ENCODE measurements around the gene SPPL2B. TPM values are rescaled to one million over a fixed set of nuclear protein-coding genes. Genes with fewer than 3 reads are reported as not detected.

Gene SPPL2B
- total RNA-seq, 1 experiment from 2014 or later, result 76.0 TPM

DNA sequence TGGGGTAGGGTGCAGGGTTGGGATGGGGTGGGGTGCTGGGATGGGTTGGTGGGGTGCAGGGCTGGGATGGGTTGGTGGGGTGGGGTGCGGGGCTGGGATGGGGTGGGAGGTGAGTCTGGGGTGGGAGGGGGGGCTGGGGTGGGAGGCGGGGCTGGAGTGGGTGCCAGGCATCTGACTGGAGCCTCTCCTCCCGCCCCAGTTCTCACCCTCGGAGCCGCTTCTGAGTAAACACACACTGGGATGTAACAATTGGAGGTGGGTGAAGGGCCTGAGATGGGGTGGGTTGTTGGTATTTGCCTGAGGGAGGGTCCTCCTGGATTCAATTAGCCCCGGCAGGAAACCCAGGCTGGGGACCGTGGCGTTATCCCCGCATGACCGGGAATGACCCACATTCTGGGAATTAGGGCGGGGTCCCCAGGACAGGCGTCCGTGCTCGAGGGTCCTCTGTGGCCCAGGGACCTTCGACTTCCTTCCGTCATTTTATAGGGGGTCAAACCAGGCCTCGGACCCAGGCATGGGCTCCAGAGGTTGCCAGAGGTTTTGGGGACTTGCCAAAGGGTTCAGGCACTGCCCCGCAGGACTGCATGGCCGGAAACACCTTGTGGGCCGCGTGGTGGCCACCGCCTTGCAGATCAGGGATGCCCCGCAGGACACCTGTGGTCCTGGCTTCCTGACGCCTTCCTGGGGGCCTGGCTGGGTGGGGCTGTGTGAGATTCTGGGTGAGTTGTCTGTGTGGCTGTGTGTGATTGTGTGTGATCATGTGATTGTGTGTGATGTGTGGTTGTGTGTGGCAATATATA, 33.0 kb downstream of the SPPL2B start:
- no peak overlapping the region for H3K4me3 ChIP-seq (ENCODE audit: low read depth in 2 of 2, low read length in 2 of 2)
- H3K9me3 ChIP-seq (ENCODE audit: control insufficient read depth, insufficient read depth, low read depth, low read length), result no peaks in the 10 kb centered on the region
- H3K27ac ChIP-seq (ENCODE audit: low read length), result no peak overlapping the region
- BruUV-seq (replicated peaks), result no TSS peak
- ATAC-seq (no peak), DNase-seq (ENCODE audit: low read depth, low spot score) (no peak)
- POLR2A ChIA-PET, result interaction anchor here (0.6 kb wide), 1 partner anchor 54 kb away, joined by 11 read pairs; no protein-coding TSS in a partner anchor
- no peaks in the 10 kb centered on the region; the same call in 1 of the 2 replicates for H3K4me1 ChIP-seq (ENCODE audit: control insufficient read depth, insufficient read depth, low read length)
- in situ Hi-C loops (cut with HindIII; ENCODE audit: low pct_unique_long_range_greater_than_20kb, low sequenced_read_pairs), result no loop called here
- CTCF ChIA-PET, result no interaction called here
- H3K27me3 ChIP-seq (ENCODE audit: control insufficient read depth, insufficient read depth, low read length), result no peaks in the 10 kb centered on the region; the same call in 1 of the 2 replicates
- no peaks in the 10 kb centered on the region for H3K36me3 ChIP-seq (ENCODE audit: control insufficient read depth, insufficient read depth, low read length)
- intact Hi-C loops (cut with micrococcal nuclease; ENCODE audit: unreplicated experiment), result no loop called here
- TF ChIP-seq, protein P1, sequence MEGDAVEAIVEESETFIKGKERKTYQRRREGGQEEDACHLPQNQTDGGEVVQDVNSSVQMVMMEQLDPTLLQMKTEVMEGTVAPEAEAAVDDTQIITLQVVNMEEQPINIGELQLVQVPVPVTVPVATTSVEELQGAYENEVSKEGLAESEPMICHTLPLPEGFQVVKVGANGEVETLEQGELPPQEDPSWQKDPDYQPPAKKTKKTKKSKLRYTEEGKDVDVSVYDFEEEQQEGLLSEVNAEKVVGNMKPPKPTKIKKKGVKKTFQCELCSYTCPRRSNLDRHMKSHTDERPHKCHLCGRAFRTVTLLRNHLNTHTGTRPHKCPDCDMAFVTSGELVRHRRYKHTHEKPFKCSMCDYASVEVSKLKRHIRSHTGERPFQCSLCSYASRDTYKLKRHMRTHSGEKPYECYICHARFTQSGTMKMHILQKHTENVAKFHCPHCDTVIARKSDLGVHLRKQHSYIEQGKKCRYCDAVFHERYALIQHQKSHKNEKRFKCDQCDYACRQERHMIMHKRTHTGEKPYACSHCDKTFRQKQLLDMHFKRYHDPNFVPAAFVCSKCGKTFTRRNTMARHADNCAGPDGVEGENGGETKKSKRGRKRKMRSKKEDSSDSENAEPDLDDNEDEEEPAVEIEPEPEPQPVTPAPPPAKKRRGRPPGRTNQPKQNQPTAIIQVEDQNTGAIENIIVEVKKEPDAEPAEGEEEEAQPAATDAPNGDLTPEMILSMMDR (IDR thresholded peaks at IDR 0.05), result no peak
- no peak for TF ChIP-seq TCF7L2 (IDR thresholded peaks at IDR 0.05; ENCODE audit: low read depth, low read length)
- no peak for TF ChIP-seq POLR2AphosphoS5 (IDR thresholded peaks at IDR 0.05; ENCODE audit: low read depth, low read length)
- TF ChIP-seq, protein P2, sequence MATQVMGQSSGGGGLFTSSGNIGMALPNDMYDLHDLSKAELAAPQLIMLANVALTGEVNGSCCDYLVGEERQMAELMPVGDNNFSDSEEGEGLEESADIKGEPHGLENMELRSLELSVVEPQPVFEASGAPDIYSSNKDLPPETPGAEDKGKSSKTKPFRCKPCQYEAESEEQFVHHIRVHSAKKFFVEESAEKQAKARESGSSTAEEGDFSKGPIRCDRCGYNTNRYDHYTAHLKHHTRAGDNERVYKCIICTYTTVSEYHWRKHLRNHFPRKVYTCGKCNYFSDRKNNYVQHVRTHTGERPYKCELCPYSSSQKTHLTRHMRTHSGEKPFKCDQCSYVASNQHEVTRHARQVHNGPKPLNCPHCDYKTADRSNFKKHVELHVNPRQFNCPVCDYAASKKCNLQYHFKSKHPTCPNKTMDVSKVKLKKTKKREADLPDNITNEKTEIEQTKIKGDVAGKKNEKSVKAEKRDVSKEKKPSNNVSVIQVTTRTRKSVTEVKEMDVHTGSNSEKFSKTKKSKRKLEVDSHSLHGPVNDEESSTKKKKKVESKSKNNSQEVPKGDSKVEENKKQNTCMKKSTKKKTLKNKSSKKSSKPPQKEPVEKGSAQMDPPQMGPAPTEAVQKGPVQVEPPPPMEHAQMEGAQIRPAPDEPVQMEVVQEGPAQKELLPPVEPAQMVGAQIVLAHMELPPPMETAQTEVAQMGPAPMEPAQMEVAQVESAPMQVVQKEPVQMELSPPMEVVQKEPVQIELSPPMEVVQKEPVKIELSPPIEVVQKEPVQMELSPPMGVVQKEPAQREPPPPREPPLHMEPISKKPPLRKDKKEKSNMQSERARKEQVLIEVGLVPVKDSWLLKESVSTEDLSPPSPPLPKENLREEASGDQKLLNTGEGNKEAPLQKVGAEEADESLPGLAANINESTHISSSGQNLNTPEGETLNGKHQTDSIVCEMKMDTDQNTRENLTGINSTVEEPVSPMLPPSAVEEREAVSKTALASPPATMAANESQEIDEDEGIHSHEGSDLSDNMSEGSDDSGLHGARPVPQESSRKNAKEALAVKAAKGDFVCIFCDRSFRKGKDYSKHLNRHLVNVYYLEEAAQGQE (IDR thresholded peaks at IDR 0.05; ENCODE audit: insufficient read depth in 1 of 2, low read depth in 2 of 2, low read length in 1 of 2), result no peak
- no peak for TF ChIP-seq SIN3A (IDR thresholded peaks at IDR 0.05; ENCODE audit: borderline replicate concordance, insufficient read depth, low read depth, low read length)

DNA sequence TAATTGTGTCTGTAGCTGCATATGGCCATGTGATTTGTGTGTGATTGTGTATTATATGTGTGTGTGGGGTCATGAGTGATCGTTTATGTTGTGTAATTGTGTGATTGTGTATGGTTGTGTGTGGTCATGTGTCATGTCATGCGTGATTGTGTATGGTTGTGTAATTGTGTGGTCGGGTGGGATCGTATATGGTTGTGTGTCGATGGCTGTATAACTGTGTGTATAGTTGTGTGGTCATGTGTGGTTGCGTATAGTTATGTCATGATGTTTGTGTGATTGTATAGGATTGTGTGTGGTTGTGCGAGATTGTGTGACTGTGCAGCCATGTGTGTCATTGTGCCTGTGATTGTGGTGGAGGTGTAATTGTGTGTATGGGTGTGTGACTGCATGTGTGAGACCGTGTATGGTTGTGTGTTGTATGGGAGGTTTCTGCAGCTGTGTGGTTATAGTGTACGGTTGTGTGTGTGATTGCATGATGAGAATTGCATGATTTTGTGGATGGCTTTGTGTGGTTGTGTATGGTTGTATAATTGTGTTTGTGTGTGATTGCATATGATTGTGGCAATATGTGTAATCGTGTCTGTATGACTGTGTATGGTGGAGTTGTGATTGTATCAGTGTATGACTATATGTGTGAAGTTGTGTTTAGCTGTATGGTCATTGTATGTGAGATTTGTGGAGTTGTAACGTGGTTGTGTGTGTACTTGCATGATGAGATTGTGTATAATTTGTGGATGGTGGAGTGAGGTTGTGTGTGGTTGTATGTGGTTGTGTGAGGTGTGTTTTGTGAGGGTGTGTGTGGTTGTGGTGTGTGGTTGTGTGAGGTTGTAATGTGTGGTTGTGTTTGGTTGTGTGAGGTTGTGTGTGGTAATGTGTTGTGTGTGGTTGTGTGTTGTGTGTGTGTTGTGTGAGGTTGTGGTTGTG, 33.8 kb downstream of the SPPL2B start:
- no peaks in the 10 kb centered on the region; the same call in 1 of the 2 replicates for H3K4me1 ChIP-seq (ENCODE audit: control insufficient read depth, insufficient read depth, low read length)
- H3K27me3 ChIP-seq (ENCODE audit: control insufficient read depth, insufficient read depth, low read length), result no peaks in the 10 kb centered on the region; the same call in 1 of the 2 replicates
- BruUV-seq (replicated peaks), result no TSS peak
- ChIA-PET CTCF (no interaction called here), POLR2A (no interaction called here)
- no peak overlapping the region for H3K4me3 ChIP-seq (ENCODE audit: low read depth in 2 of 2, low read length in 2 of 2)
- intact Hi-C loops (cut with micrococcal nuclease; ENCODE audit: unreplicated experiment), result no loop called here
- no peaks in the 10 kb centered on the region for H3K36me3 ChIP-seq (ENCODE audit: control insufficient read depth, insufficient read depth, low read length)
- TF ChIP-seq POLR2AphosphoS5 (IDR thresholded peaks at IDR 0.05; ENCODE audit: low read depth, low read length) (no peak), TCF7L2 (IDR thresholded peaks at IDR 0.05; ENCODE audit: low read depth, low read length) (no peak), SIN3A (IDR thresholded peaks at IDR 0.05; ENCODE audit: borderline replicate concordance, insufficient read depth, low read depth, low read length) (no peak)
- TF ChIP-seq, protein P2 (IDR thresholded peaks at IDR 0.05; ENCODE audit: insufficient read depth in 1 of 2, low read depth in 2 of 2, low read length in 1 of 2), result no peak
- TF ChIP-seq, protein P1 (IDR thresholded peaks at IDR 0.05), result no peak
- ATAC-seq (no peak), DNase-seq (ENCODE audit: low read depth, low spot score) (no peak)
- H3K27ac ChIP-seq (ENCODE audit: low read length), result no peak overlapping the region
- H3K9me3 ChIP-seq (ENCODE audit: control insufficient read depth, insufficient read depth, low read depth, low read length), result no peaks in the 10 kb centered on the region
- in situ Hi-C loops (cut with HindIII; ENCODE audit: low pct_unique_long_range_greater_than_20kb, low sequenced_read_pairs), result no loop called here

Measured in Panc1 (cell line).